GM21717 (cell line): ENCODE data around the gene FBXO8.

Experiments used
- ATAC-seq: cut with Tn5 transposase; IDR thresholded peaks from one replicate; pipeline ENCODE4 v1.9.1; 2021; ENCODE audit warnings: mild to moderate bottlenecking, moderate library complexity; ENCODE audit not compliant: unreplicated experiment

The FBXO8 gene

GRCh38 chr4:174248407-174248806 is 35.1 kb downstream of the FBXO8 start:
- no peak for ATAC-seq

- no peak for ATAC-seq
Measured at GRCh38 chr4:174245714-174246113, 37.8 kb downstream of the FBXO8 start.

- no peak for ATAC-seq
Measured at GRCh38 chr4:174244441-174244840, 39.0 kb downstream of the FBXO8 start.

- ATAC-seq, result no peak
Measured at GRCh38 chr4:174241162-174241561, 42.3 kb downstream of the FBXO8 start.

GRCh38 chr4:174236359-174236758 is 47.1 kb downstream of the FBXO8 start:
- no peak for ATAC-seq

GRCh38 chr4:174230680-174231079 is 52.8 kb downstream of the FBXO8 start:
- no peak for ATAC-seq

GRCh38 chr4:174230148-174230547 is 53.3 kb downstream of the FBXO8 start:
- ATAC-seq, result no peak

- ATAC-seq, result no peak
Measured at GRCh38 chr4:174228988-174229387, 54.5 kb downstream of the FBXO8 start.

- ATAC-seq, result no peak
Measured at GRCh38 chr4:174225349-174226049, 58.0 kb downstream of the FBXO8 start.

GRCh38 chr4:174224550-174224949 is 58.9 kb downstream of the FBXO8 start:
- ATAC-seq, result no peak

GRCh38 chr4:174222266-174222872 is 61.1 kb downstream of the FBXO8 start:
- peak; percentile 73 for ATAC-seq

- ATAC-seq, result no peak
Measured at GRCh38 chr4:174218127-174218790, 65.2 kb downstream of the FBXO8 start.

GRCh38 chr4:174217273-174218126 is 66.0 kb downstream of the FBXO8 start:
- ATAC-seq, result no peak

- no peak for ATAC-seq
Measured at GRCh38 chr4:174216799-174217272, 66.6 kb downstream of the FBXO8 start.

- no peak for ATAC-seq
Measured at GRCh38 chr4:174215961-174216680, 67.3 kb downstream of the FBXO8 start.

GRCh38 chr4:174215057-174215456 is 68.4 kb downstream of the FBXO8 start:
- ATAC-seq, result no peak

GRCh38 chr4:174214101-174214878 is 69.2 kb downstream of the FBXO8 start:
- no peak for ATAC-seq

- ATAC-seq, result no peak
Measured at GRCh38 chr4:174213731-174214100, 69.8 kb downstream of the FBXO8 start.

GRCh38 chr4:174212061-174212460 is 71.4 kb downstream of the FBXO8 start:
- ATAC-seq, result no peak

- ATAC-seq, result no peak
Measured at GRCh38 chr4:174211622-174212044, 71.8 kb downstream of the FBXO8 start.
